ENCODE results near the gene C2orf92.

- TF ChIP-seq CTCF (IDR thresholded peaks at IDR 0.05) (no peak), POLR2A (IDR thresholded peaks at IDR 0.05) (no peak)
These were observed 37.3 kb downstream of the C2orf92 start for GRCh38 chr2:97706708-97707345.
